ENCODE measurements around the gene NFXL1. TPM values are rescaled to one million over a fixed set of nuclear protein-coding genes. Genes with fewer than 3 reads are reported as not detected.
A peak's percentile ranks its signal among the peaks of the same experiment; 100 is the strongest.
"Not testable (repeated sequence)": the region's sequence is repeated elsewhere in the genome, so short reads cannot be mapped to it uniquely, and the experiment has no call there.

NFXL1 gene
- total RNA-seq, 1 donor from 2014 or later = 30.3 TPM

GRCh38 chr4:47926667-47927258, 12.4 kb upstream of the NFXL1 start:
- DNase-seq (ENCODE audit: low spot score in 2 of 2, unreplicated experiment in 2 of 2) = peak; percentile 54 to 78
- TF ChIP-seq CTCF (IDR thresholded peaks at IDR 0.05; ENCODE audit: unreplicated experiment) = peak; percentile 53
- peak overlapping the region; percentile 70 for H3K4me3 Mint-ChIP-seq
- no peaks in the 10 kb centered on the region for H3K27me3 Mint-ChIP-seq (ENCODE audit: low read depth)
- H3K27ac Mint-ChIP-seq = peak overlapping the region; percentile 93
- no peaks in the 10 kb centered on the region for H3K36me3 Mint-ChIP-seq
- H3K4me1 Mint-ChIP-seq = peaks cover 24% of the 10 kb centered on the region
- no peaks in the 10 kb centered on the region for H3K9me3 Mint-ChIP-seq

- not testable (repeated sequence) for H3K27ac Mint-ChIP-seq; H3K36me3 Mint-ChIP-seq; H3K27me3 Mint-ChIP-seq (ENCODE audit: low read depth); H3K4me3 Mint-ChIP-seq; H3K4me1 Mint-ChIP-seq; DNase-seq (ENCODE audit: low spot score in 2 of 2, unreplicated experiment in 2 of 2); H3K9me3 Mint-ChIP-seq
These were observed 8.9 kb upstream of the NFXL1 start for GRCh38 chr4:47923261-47923608.

GRCh38 chr4:47922436-47923260, 8.3 kb upstream of the NFXL1 start:
- peaks cover 14% of the 10 kb centered on the region for H3K9me3 Mint-ChIP-seq
- not testable (repeated sequence) for H3K4me3 Mint-ChIP-seq; H3K36me3 Mint-ChIP-seq; H3K27me3 Mint-ChIP-seq (ENCODE audit: low read depth); DNase-seq (ENCODE audit: low spot score in 2 of 2, unreplicated experiment in 2 of 2); H3K27ac Mint-ChIP-seq; H3K4me1 Mint-ChIP-seq

GRCh38 chr4:47917163-47917562, 2.8 kb upstream of the NFXL1 start:
- not testable (repeated sequence) for H3K36me3 Mint-ChIP-seq; H3K27me3 Mint-ChIP-seq (ENCODE audit: low read depth); H3K4me3 Mint-ChIP-seq; H3K27ac Mint-ChIP-seq; DNase-seq (ENCODE audit: low spot score in 2 of 2, unreplicated experiment in 2 of 2)
- Mint-ChIP-seq H3K4me1 (peaks cover 16% of the 10 kb centered on the region), H3K9me3 (peaks cover 16% of the 10 kb centered on the region)

GRCh38 chr4:47915378-47915777, 995 bp upstream of the NFXL1 start:
- H3K9me3 Mint-ChIP-seq = peaks cover 16% of the 10 kb centered on the region
- peak overlapping the region; percentile 98 for H3K4me3 Mint-ChIP-seq
- DNase-seq (ENCODE audit: low spot score in 2 of 2, unreplicated experiment in 2 of 2) = no peak
- peaks cover 10% of the 10 kb centered on the region for H3K36me3 Mint-ChIP-seq
- no peak for TF ChIP-seq CTCF (IDR thresholded peaks at IDR 0.05; ENCODE audit: unreplicated experiment)
- H3K4me1 Mint-ChIP-seq = peaks cover 33% of the 10 kb centered on the region
- H3K27ac Mint-ChIP-seq = no peak overlapping the region
- H3K27me3 Mint-ChIP-seq (ENCODE audit: low read depth) = no peaks in the 10 kb centered on the region

- no peak for DNase-seq (ENCODE audit: low spot score in 2 of 2, unreplicated experiment in 2 of 2)
- Mint-ChIP-seq H3K9me3 (peaks cover 16% of the 10 kb centered on the region), H3K27ac (peak overlapping the region; percentile 78), H3K27me3 (ENCODE audit: low read depth) (no peaks in the 10 kb centered on the region), H3K4me3 (peak overlapping the region; percentile 98), H3K36me3 (peaks cover 12% of the 10 kb centered on the region), H3K4me1 (peaks cover 33% of the 10 kb centered on the region)
- no peak for TF ChIP-seq CTCF (IDR thresholded peaks at IDR 0.05; ENCODE audit: unreplicated experiment)
These were observed 499 bp upstream of the NFXL1 start for GRCh38 chr4:47914926-47915237.

GRCh38 chr4:47913861-47914219, 543 bp downstream of the NFXL1 start:
- Mint-ChIP-seq H3K4me3 (peak overlapping the region; percentile 98), H3K4me1 (peaks cover 33% of the 10 kb centered on the region), H3K9me3 (peaks cover 13% of the 10 kb centered on the region), H3K27ac (peak overlapping the region; percentile 98), H3K27me3 (ENCODE audit: low read depth) (no peaks in the 10 kb centered on the region), H3K36me3 (peaks cover 18% of the 10 kb centered on the region)
- peak; percentile 27 to 63 for DNase-seq (ENCODE audit: low spot score in 2 of 2, unreplicated experiment in 2 of 2)
- no peak for TF ChIP-seq CTCF (IDR thresholded peaks at IDR 0.05; ENCODE audit: unreplicated experiment)

Measured in mesothelial cell of epicardium (in vitro differentiated cells).